OCI-LY1 (cell line): ENCODE results near the gene ACVR1.

Experiments used
- CTCF ChIP-seq: fragments of 200-600 bp; sonication (generic), shearing (Covaris generic); IDR thresholded peaks from 2 replicates; pipeline ENCODE4 v1.5.1; 2017; ENCODE audit warnings: mild to moderate bottlenecking, antibody characterized with exemption, low read length, moderate library complexity, mixed read lengths
- EZH2 ChIP-seq: fragments of 200-600 bp; sonication (generic), shearing (Covaris generic); IDR thresholded peaks from 2 replicates; pipeline ENCODE4 v1.8.0; 2017; ENCODE audit warnings: borderline replicate concordance, mixed run types, mild to moderate bottlenecking, antibody characterized with exemption, low read length, moderate library complexity, mixed read lengths

- peak; percentile 27; the same call in 1 of the 2 replicates for TF ChIP-seq CTCF
- no peak for TF ChIP-seq EZH2
Measured at GRCh38 chr2:157901325-157901724, 25.2 kb upstream of the ACVR1 start.
